HG03103 (cell line): ENCODE data around the gene GPR18.

Source experiments
- ATAC-seq: cut with Tn5 transposase; IDR thresholded peaks from one replicate; pipeline ENCODE4 v1.9.1; 2021; ENCODE audit warnings: low read depth; ENCODE audit not compliant: unreplicated experiment

Gene GPR18

GRCh38 chr13:99293178-99293577 is 35.0 kb upstream of the GPR18 start:
- ATAC-seq: no peak

- ATAC-seq: no peak
Measured at GRCh38 chr13:99290894-99291293, 32.7 kb upstream of the GPR18 start.

GRCh38 chr13:99289674-99290337 is 31.6 kb upstream of the GPR18 start:
- no peak for ATAC-seq

- no peak for ATAC-seq
Measured at GRCh38 chr13:99289271-99289670, 31.1 kb upstream of the GPR18 start.

- ATAC-seq: peak; percentile 84
Measured at GRCh38 chr13:99288089-99288488, 29.9 kb upstream of the GPR18 start.

- peak; percentile 3 for ATAC-seq
Measured at GRCh38 chr13:99287551-99287950, 29.4 kb upstream of the GPR18 start.

GRCh38 chr13:99285432-99286182 is 27.4 kb upstream of the GPR18 start:
- no peak for ATAC-seq

- ATAC-seq: peak; percentile 57
Measured at GRCh38 chr13:99282264-99283231, 24.4 kb upstream of the GPR18 start.

- ATAC-seq: peak; percentile 45
Measured at GRCh38 chr13:99281811-99282263, 23.7 kb upstream of the GPR18 start.

GRCh38 chr13:99280166-99280565 is 22.0 kb upstream of the GPR18 start:
- ATAC-seq: no peak

- ATAC-seq: no peak
Measured at GRCh38 chr13:99279637-99280036, 21.5 kb upstream of the GPR18 start.

- no peak for ATAC-seq
Measured at GRCh38 chr13:99278843-99279242, 20.7 kb upstream of the GPR18 start.

- no peak for ATAC-seq
Measured at GRCh38 chr13:99278200-99278599, 20.0 kb upstream of the GPR18 start.

GRCh38 chr13:99277629-99278028 is 19.4 kb upstream of the GPR18 start:
- ATAC-seq: no peak

GRCh38 chr13:99276706-99277105 is 18.5 kb upstream of the GPR18 start:
- no peak for ATAC-seq

- no peak for ATAC-seq
Measured at GRCh38 chr13:99275093-99275469, 16.9 kb upstream of the GPR18 start.

- no peak for ATAC-seq
Measured at GRCh38 chr13:99273128-99273527, 14.9 kb upstream of the GPR18 start.

GRCh38 chr13:99272481-99272880 is 14.3 kb upstream of the GPR18 start:
- ATAC-seq: no peak

GRCh38 chr13:99271249-99271648 is 13.1 kb upstream of the GPR18 start:
- no peak for ATAC-seq

- no peak for ATAC-seq
Measured at GRCh38 chr13:99270518-99270917, 12.3 kb upstream of the GPR18 start.

- ATAC-seq: peak; percentile 64
Measured at GRCh38 chr13:99269627-99270241, 11.6 kb upstream of the GPR18 start.
